GM20000 (cell line): ENCODE results near the gene ASRGL1.
"Not testable (repeated sequence)": the region's sequence is repeated elsewhere in the genome, so short reads cannot be mapped to it uniquely, and the experiment has no call there.

ENCODE experiments used
- DNase-seq: peaks from one replicate; pipeline ENCODE4 v3.0.0; 2012; ENCODE audit warnings: low spot score
- CTCF ChIP-seq: IDR thresholded peaks from 2 replicates; pipeline ENCODE4 v1.5.1; 2012; ENCODE audit warnings: mild to moderate bottlenecking, control low read depth; ENCODE audit errors: extremely low read depth, missing control alignments

ASRGL1 gene

GRCh38 chr11:62359475-62359874 lies 22.2 kb downstream of the ASRGL1 start:
- DNase-seq = no peak

GRCh38 chr11:62360685-62361084 lies 23.4 kb downstream of the ASRGL1 start:
- no peak for DNase-seq
- TF ChIP-seq CTCF = no peak

More at GRCh38 chr11:62359475-62359874, 22.2 kb downstream of the ASRGL1 start:
- no peak for TF ChIP-seq CTCF

- DNase-seq = not testable (repeated sequence)
Observed at GRCh38 chr11:62368861-62369477, 31.7 kb downstream of the ASRGL1 start.

GRCh38 chr11:62370743-62371440 lies 33.6 kb downstream of the ASRGL1 start:
- DNase-seq = no peak
- TF ChIP-seq CTCF = no peak

GRCh38 chr11:62372871-62373270 lies 35.6 kb downstream of the ASRGL1 start:
- DNase-seq = no peak
- TF ChIP-seq CTCF = no peak

- no peak for TF ChIP-seq CTCF
- DNase-seq = no peak
Observed at GRCh38 chr11:62373464-62374119, 36.3 kb downstream of the ASRGL1 start.

- no peak for DNase-seq
- TF ChIP-seq CTCF = no peak
Observed at GRCh38 chr11:62374801-62375200, 37.6 kb downstream of the ASRGL1 start.
